GM23338 (cell line): ENCODE results near the gene NQO1.

Experiments used
- CREB1 ChIP-seq: fragments of 250-450 bp; sonication (Bioruptor Pico); IDR thresholded peaks from 2 replicates; pipeline ENCODE4 v1.5.0; 2020; ENCODE audit warnings: low read depth, mild to moderate bottlenecking, moderate library complexity
- EZH2 ChIP-seq: fragments of 200-600 bp; sonication (generic); IDR thresholded peaks from one replicate; pipeline ENCODE4 v1.8.0; 2017; ENCODE audit warnings: antibody characterized with exemption, mild to moderate bottlenecking, low read depth; ENCODE audit not compliant: unreplicated experiment
- EZH2phosphoT487 ChIP-seq: fragments of 200-600 bp; sonication (generic); IDR thresholded peaks from one replicate; pipeline ENCODE4 v1.8.1; 2018; ENCODE audit warnings: antibody characterized with exemption; ENCODE audit not compliant: unreplicated experiment
- JUNB ChIP-seq: IDR thresholded peaks from one replicate; pipeline ENCODE4 v1.6.1; 2016; ENCODE audit warnings: antibody characterized with exemption; ENCODE audit not compliant: unreplicated experiment
- POLR2AphosphoS5 ChIP-seq: IDR thresholded peaks from 2 replicates; pipeline ENCODE4 v1.6.1; 2016; ENCODE audit warnings: antibody characterized with exemption, low read depth
- ZNF331 ChIP-seq: fragments of 250-450 bp; sonication (Bioruptor Pico); IDR thresholded peaks from 2 replicates; pipeline ENCODE4 v1.5.0; 2020; ENCODE audit warnings: low read depth, mild to moderate bottlenecking, moderate library complexity
- TF ChIP-seq, protein P1 (sequence below), 2 experiments: fragments of 200-600 bp in 1 of 2; sonication (generic) in 1 of 2; conservative IDR thresholded peaks; 2 replicates each; pipeline versions ENCODE4 v1.5.1 to v1.6.1; 2016 to 2017; ENCODE audit warnings: antibody characterized with exemption in 2 of 2, low read depth in 2 of 2, mild to moderate bottlenecking in 2 of 2, moderate library complexity in 1 of 2
- TF ChIP-seq, protein P2 (sequence below): IDR thresholded peaks from one replicate; pipeline ENCODE4 v1.6.1; 2018; ENCODE audit warnings: antibody characterized with exemption; ENCODE audit not compliant: unreplicated experiment

DNA sequence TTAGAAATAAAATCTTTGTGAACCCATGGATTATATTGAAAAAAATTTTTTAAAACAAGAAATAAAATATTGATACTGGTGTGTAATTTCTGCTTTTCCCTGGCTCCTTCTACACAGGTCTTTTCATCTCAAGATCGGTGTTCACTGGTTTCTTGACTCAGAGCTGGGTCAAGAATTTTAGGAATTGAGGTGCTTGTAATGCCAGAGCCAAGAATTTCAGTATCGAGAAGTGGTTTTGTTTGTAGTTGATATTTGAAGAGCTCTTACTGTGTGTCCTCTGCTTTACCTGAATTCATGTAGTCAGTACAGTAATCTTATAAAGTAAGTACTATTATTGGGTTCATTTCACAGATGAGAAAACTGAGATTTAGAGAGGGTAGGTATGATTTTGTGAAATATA, 43.0 kb upstream of the NQO1 start:
- TF ChIP-seq, protein P1, sequence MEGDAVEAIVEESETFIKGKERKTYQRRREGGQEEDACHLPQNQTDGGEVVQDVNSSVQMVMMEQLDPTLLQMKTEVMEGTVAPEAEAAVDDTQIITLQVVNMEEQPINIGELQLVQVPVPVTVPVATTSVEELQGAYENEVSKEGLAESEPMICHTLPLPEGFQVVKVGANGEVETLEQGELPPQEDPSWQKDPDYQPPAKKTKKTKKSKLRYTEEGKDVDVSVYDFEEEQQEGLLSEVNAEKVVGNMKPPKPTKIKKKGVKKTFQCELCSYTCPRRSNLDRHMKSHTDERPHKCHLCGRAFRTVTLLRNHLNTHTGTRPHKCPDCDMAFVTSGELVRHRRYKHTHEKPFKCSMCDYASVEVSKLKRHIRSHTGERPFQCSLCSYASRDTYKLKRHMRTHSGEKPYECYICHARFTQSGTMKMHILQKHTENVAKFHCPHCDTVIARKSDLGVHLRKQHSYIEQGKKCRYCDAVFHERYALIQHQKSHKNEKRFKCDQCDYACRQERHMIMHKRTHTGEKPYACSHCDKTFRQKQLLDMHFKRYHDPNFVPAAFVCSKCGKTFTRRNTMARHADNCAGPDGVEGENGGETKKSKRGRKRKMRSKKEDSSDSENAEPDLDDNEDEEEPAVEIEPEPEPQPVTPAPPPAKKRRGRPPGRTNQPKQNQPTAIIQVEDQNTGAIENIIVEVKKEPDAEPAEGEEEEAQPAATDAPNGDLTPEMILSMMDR (conservative IDR thresholded peaks at IDR 0.05; ENCODE audit: low read depth in 2 of 2) = no peak
- TF ChIP-seq JUNB (no peak), ZNF331 (CRISPR knock-in tag) (no peak), POLR2AphosphoS5 (no peak), EZH2 (no peak), CREB1 (CRISPR knock-in tag) (no peak), EZH2phosphoT487 (no peak)
- TF ChIP-seq, protein P2, sequence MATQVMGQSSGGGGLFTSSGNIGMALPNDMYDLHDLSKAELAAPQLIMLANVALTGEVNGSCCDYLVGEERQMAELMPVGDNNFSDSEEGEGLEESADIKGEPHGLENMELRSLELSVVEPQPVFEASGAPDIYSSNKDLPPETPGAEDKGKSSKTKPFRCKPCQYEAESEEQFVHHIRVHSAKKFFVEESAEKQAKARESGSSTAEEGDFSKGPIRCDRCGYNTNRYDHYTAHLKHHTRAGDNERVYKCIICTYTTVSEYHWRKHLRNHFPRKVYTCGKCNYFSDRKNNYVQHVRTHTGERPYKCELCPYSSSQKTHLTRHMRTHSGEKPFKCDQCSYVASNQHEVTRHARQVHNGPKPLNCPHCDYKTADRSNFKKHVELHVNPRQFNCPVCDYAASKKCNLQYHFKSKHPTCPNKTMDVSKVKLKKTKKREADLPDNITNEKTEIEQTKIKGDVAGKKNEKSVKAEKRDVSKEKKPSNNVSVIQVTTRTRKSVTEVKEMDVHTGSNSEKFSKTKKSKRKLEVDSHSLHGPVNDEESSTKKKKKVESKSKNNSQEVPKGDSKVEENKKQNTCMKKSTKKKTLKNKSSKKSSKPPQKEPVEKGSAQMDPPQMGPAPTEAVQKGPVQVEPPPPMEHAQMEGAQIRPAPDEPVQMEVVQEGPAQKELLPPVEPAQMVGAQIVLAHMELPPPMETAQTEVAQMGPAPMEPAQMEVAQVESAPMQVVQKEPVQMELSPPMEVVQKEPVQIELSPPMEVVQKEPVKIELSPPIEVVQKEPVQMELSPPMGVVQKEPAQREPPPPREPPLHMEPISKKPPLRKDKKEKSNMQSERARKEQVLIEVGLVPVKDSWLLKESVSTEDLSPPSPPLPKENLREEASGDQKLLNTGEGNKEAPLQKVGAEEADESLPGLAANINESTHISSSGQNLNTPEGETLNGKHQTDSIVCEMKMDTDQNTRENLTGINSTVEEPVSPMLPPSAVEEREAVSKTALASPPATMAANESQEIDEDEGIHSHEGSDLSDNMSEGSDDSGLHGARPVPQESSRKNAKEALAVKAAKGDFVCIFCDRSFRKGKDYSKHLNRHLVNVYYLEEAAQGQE = no peak
